Measurements from ENCODE around the gene NFYA. TPM values are rescaled to one million over a fixed set of nuclear protein-coding genes. Genes with fewer than 3 reads are reported as not detected.

NFYA gene
- total RNA-seq, 2 experiments from 2014 or later, result 23.5 to 47.9 TPM

DNA sequence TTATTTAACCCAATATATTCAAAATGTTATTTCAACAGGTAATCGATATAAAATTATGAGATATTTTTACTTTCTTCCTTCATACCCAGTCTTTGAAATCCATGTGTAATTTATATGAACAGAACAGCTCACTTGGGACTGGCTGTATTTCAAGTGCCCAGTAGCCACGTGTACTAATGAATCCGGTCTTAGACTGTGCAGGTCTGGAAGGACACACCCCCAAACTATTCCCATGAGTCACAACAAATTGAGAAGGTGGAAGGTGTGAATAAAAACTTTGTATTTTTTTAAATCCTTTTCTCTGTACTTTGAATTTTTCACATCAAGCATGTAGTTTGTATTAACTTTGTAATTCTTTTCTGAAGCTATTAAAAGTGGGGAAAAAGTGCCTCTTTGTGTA is 36.6 kb upstream of the NFYA start:
- Histone ChIP-seq H3K27ac (ENCODE audit: low read depth, low read length, poor library complexity, severe bottlenecking) (no peak overlapping the region), H3K36me3 (ENCODE audit: insufficient read depth, low read length) (no peaks in the 10 kb centered on the region), H3K4me2 (ENCODE audit: low read length) (no peak overlapping the region), H4K20me1 (ENCODE audit: insufficient read depth, low read length) (no peaks in the 10 kb centered on the region), H3K4me3 (ENCODE audit: low read depth, low read length, poor library complexity, severe bottlenecking) (no peak overlapping the region), H3K9me2 (ENCODE audit: insufficient read depth, low read length) (no peaks in the 10 kb centered on the region), H3K79me2 (ENCODE audit: insufficient read depth, low read depth, low read length) (no peaks in the 10 kb centered on the region), H3K4me1 (ENCODE audit: insufficient read depth, low read length, poor library complexity, severe bottlenecking) (no peaks in the 10 kb centered on the region), H2AFZ (ENCODE audit: low read length) (no peak overlapping the region), H3K9me3 (ENCODE audit: low read length) (no peaks in the 10 kb centered on the region)
- DNase-seq (ENCODE audit: low spot score), result no peak
- intact Hi-C loops (cut with micrococcal nuclease; ENCODE audit: unreplicated experiment), result no loop called here
- TF ChIP-seq EZH2phosphoT487 (IDR thresholded peaks at IDR 0.05; ENCODE audit: borderline replicate concordance, low read depth, low read length), result no peak
- TF ChIP-seq, protein P1, sequence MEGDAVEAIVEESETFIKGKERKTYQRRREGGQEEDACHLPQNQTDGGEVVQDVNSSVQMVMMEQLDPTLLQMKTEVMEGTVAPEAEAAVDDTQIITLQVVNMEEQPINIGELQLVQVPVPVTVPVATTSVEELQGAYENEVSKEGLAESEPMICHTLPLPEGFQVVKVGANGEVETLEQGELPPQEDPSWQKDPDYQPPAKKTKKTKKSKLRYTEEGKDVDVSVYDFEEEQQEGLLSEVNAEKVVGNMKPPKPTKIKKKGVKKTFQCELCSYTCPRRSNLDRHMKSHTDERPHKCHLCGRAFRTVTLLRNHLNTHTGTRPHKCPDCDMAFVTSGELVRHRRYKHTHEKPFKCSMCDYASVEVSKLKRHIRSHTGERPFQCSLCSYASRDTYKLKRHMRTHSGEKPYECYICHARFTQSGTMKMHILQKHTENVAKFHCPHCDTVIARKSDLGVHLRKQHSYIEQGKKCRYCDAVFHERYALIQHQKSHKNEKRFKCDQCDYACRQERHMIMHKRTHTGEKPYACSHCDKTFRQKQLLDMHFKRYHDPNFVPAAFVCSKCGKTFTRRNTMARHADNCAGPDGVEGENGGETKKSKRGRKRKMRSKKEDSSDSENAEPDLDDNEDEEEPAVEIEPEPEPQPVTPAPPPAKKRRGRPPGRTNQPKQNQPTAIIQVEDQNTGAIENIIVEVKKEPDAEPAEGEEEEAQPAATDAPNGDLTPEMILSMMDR (conservative IDR thresholded peaks at IDR 0.05; ENCODE audit: low read length), result no peak
- CTCF ChIA-PET (ENCODE audit: unreplicated experiment), result no interaction called here
- POLR2A ChIA-PET, result interaction anchor here (0.7 to 1.0 kb wide), 3 partner anchors 17 to 493 kb away, joined by 3 to 5 read pairs (median 4); no protein-coding TSS in a partner anchor
- no TSS peak for BruUV-seq (replicated peaks)

DNA sequence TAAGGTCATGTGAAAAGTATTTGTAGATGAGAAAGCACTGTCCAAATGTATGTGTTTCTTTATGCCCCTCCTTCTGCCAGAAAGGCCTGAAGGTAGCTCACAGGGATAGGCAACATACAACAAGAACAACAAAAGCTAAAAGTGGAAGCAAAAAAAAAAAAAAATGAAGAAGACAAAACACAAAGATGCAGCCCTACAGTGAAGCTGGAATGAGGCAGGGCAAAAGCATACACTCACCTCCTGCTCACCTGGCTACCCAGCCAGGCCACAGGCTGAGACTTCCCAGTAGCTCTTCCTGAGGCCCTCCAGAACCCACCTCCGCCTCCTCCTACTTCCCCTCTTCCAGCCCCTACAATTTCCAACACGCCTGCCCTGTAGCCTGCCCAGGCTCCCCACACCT is 36.2 kb upstream of the NFYA start:
- Histone ChIP-seq H2AFZ (ENCODE audit: low read length) (no peak overlapping the region), H4K20me1 (ENCODE audit: insufficient read depth, low read length) (no peaks in the 10 kb centered on the region), H3K9me2 (ENCODE audit: insufficient read depth, low read length) (no peaks in the 10 kb centered on the region), H3K4me1 (ENCODE audit: insufficient read depth, low read length, poor library complexity, severe bottlenecking) (no peaks in the 10 kb centered on the region), H3K9me3 (ENCODE audit: low read length) (no peaks in the 10 kb centered on the region), H3K79me2 (ENCODE audit: insufficient read depth, low read depth, low read length) (no peaks in the 10 kb centered on the region), H3K27ac (ENCODE audit: low read depth, low read length, poor library complexity, severe bottlenecking) (no peak overlapping the region), H3K4me3 (ENCODE audit: low read depth, low read length, poor library complexity, severe bottlenecking) (no peak overlapping the region), H3K36me3 (ENCODE audit: insufficient read depth, low read length) (no peaks in the 10 kb centered on the region), H3K4me2 (ENCODE audit: low read length) (no peak overlapping the region)
- intact Hi-C loops (cut with micrococcal nuclease; ENCODE audit: unreplicated experiment), result no loop called here
- DNase-seq (ENCODE audit: low spot score), result no peak
- ChIA-PET POLR2A (interaction anchor here (0.7 to 1.0 kb wide), 3 partner anchors 17 to 493 kb away, joined by 3 to 5 read pairs (median 4); no protein-coding TSS in a partner anchor), CTCF (ENCODE audit: unreplicated experiment) (no interaction called here)
- no peak for TF ChIP-seq EZH2phosphoT487 (IDR thresholded peaks at IDR 0.05; ENCODE audit: borderline replicate concordance, low read depth, low read length)
- TF ChIP-seq, protein P1 (conservative IDR thresholded peaks at IDR 0.05; ENCODE audit: low read length), result no peak
- BruUV-seq (replicated peaks), result no TSS peak

DNA sequence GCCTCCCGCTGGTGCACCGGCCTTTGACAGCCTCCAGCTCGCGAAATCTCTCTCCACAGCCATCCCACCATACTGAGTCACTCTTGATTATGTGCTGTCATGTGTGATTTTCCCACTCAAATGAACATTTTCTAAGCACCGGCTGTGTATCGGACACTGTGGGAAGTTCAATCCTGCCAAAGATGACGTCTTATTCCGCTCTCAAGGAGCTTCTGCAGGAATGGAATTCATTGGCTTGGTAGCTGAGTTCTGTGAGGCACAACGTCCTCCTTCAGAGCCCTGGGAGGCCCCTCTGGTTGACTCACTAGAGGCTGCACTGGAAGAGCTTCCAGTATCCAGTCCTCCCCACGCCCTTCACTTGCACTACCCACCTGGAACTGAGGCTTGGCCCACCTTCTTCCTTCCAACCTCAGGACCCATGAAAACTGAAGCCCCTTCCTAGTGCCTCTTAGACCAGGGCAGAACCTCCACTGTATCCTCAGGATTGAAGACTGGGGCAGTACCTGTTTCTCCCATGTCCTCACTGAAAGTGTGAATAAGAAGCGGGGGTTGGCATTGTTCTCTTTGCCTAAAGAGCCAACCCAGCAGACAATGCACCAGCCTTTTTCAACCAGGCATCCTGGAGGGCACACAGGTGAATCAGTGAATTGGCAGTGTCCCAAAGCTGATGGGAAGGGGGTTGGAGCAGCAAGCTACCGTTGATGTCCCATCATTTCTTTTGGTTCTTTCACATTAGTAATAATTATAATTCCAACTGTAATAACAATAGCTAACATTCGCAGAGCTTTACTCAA is 35.5 kb upstream of the NFYA start:
- H3K9me2 ChIP-seq (ENCODE audit: insufficient read depth, low read length), result no peaks in the 10 kb centered on the region
- H4K20me1 ChIP-seq (ENCODE audit: insufficient read depth, low read length), result no peaks in the 10 kb centered on the region
- no peaks in the 10 kb centered on the region for H3K79me2 ChIP-seq (ENCODE audit: insufficient read depth, low read depth, low read length)
- H3K4me2 ChIP-seq (ENCODE audit: low read length), result no peak overlapping the region
- no peak for DNase-seq (ENCODE audit: low spot score)
- no peaks in the 10 kb centered on the region for H3K36me3 ChIP-seq (ENCODE audit: insufficient read depth, low read length)
- H3K9me3 ChIP-seq (ENCODE audit: low read length), result no peaks in the 10 kb centered on the region
- CTCF ChIA-PET (ENCODE audit: unreplicated experiment), result interaction anchor here (0.6 kb wide), 1 partner anchor 623 kb away, joined by 3 read pairs; no protein-coding TSS in a partner anchor
- BruUV-seq (replicated peaks), result no TSS peak
- intact Hi-C loops (cut with micrococcal nuclease; ENCODE audit: unreplicated experiment), result no loop called here
- no peaks in the 10 kb centered on the region for H3K4me1 ChIP-seq (ENCODE audit: insufficient read depth, low read length, poor library complexity, severe bottlenecking)
- POLR2A ChIA-PET, result interaction anchor here (0.7 to 1.0 kb wide), 2 partner anchors 13 to 17 kb away, joined by 3 read pairs; no protein-coding TSS in a partner anchor
- TF ChIP-seq EZH2phosphoT487 (IDR thresholded peaks at IDR 0.05; ENCODE audit: borderline replicate concordance, low read depth, low read length), result no peak
- TF ChIP-seq, protein P1 (conservative IDR thresholded peaks at IDR 0.05; ENCODE audit: low read length), result no peak
- no peak overlapping the region for H3K4me3 ChIP-seq (ENCODE audit: low read depth, low read length, poor library complexity, severe bottlenecking)
- no peak overlapping the region for H3K27ac ChIP-seq (ENCODE audit: low read depth, low read length, poor library complexity, severe bottlenecking)
- H2AFZ ChIP-seq (ENCODE audit: low read length), result no peak overlapping the region

Measured in OCI-LY7 (cell line).